ENCODE data around the gene WDR1.

- TF ChIP-seq CTCF (conservative IDR thresholded peaks at IDR 0.05; ENCODE audit: low read depth, low read length) (no peak), EZH2 (IDR thresholded peaks at IDR 0.05; ENCODE audit: borderline replicate concordance, low read depth, low read length, poor library complexity, severe bottlenecking) (no peak)
Measured at GRCh38 chr4:10066670-10067651, 49.6 kb downstream of the WDR1 start.
